Astrocyte of the spinal cord (primary cell): ENCODE measurements around the gene EXTL1.

Experiments used
- DNase-seq: peaks from one replicate; pipeline ENCODE4 v3.0.0; 2011; ENCODE audit warnings: low read depth, low spot score
- H3K4me3 ChIP-seq: 2 replicates; pipeline ENCODE4 v1.5.1; 2011; ENCODE audit warnings: low read depth, mild to moderate bottlenecking, low read length, moderate library complexity
- CTCF ChIP-seq: IDR thresholded peaks from 2 replicates; pipeline ENCODE4 v1.5.1; 2012; ENCODE audit warnings: low read depth, mild to moderate bottlenecking, low read length, inconsistent platforms
- in situ Hi-C: cut with HindIII; loops from 2 replicates; pipeline ENCODE4 v1.10.0; 2017; ENCODE audit warnings: low sequenced_read_pairs

EXTL1 gene

GRCh38 chr1:25997828-25998761 is 23.5 kb upstream of the EXTL1 start, which contains the start of gene PAFAH2:
PAFAH2 (minus strand) TSS chr1:25998063; CDS start chr1:25990816, 7,247 bp downstream.
- peak; percentile 97 for TF ChIP-seq CTCF
- in situ Hi-C loops, result no loop called here
- peak; percentile 100 for DNase-seq

DNA sequence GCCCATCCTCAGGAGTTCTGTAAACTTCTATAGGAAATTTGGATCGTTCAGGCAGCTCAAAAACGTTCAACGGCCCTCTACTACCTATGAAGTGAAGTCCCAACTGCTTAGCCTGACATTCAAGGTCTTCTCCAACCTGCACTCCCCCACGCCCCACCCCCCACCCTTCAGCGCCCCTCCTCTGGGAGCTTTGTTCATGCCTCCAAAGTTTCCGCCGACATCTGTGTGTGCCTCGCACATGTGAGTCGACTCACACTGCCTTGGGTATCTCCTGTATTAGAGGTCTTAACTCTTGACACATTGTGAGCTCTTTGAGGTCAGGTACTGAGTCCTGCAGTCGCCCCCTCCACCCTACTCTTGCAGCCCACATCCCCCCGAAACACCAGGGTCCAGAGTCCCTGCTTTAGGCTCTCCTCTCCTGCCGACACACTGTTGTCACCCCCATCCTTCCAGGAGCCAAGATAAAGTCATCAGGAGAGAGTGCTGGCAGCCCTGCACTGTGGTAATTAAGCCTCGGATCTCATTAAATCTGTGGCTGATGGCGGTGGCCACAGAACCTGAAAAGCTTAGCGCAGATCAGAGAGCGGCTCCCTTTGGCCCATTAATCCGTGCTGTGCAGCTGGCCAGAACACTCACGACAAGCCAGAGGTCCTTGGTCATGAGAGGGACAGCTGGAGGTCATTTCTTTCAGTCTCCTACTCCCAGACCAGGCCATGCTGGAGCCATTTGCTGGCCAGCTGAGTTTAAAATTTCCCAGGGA is 22.4 kb upstream of the EXTL1 start:
- no peak for TF ChIP-seq CTCF
- in situ Hi-C loops, result no loop called here
- no peak overlapping the region for H3K4me3 ChIP-seq
- DNase-seq, result no peak

More at GRCh38 chr1:25997828-25998761, 23.5 kb upstream of the EXTL1 start, which contains the start of gene PAFAH2:
- H3K4me3 ChIP-seq, result peak within 1 kb of the TSS; percentile 69

- in situ Hi-C loops, result no loop called here
- no peak for DNase-seq
- TF ChIP-seq CTCF, result no peak
- H3K4me3 ChIP-seq, result no peak overlapping the region
These were observed 18.3 kb upstream of the EXTL1 start for GRCh38 chr1:26003262-26003661.

- no peak for TF ChIP-seq CTCF
- no peak overlapping the region for H3K4me3 ChIP-seq
- DNase-seq, result no peak
- in situ Hi-C loops, result no loop called here
These were observed 17.8 kb upstream of the EXTL1 start for GRCh38 chr1:26003756-26004155.

DNA sequence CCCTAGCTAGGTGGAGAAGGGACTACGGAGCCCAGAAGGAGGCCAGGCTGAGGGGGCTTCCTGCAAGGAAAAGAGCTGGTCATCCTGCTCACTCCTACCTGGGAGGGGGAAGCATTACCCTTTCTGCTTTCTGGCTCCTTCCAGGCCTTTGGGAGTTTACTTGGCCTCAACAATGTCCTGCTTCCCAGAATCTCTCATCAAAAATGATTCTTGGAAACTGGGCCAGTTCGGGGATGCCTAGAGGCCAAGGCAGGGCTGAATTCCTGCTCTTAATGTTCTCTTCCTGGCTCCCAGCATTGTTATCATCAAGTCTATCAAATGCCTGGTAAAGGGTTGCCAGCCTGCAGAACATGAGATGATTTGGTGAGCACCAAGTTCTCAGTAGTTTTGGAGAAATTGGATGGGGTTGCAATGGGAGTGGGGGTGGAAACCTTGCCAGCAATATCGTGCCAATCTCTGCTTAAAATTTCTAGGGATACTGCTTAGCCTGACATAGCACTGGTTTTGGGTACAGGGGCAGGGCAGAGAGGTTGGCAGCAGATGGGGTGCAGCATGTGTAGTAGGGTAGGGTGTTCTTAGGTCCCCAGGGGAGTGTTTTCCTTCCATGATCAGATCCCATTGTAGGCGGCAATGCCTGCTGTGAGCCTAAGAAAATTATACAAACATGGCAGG is 16.0 kb upstream of the EXTL1 start:
- H3K4me3 ChIP-seq, result no peak overlapping the region
- TF ChIP-seq CTCF, result no peak
- no peak for DNase-seq
- in situ Hi-C loops, result no loop called here

DNA sequence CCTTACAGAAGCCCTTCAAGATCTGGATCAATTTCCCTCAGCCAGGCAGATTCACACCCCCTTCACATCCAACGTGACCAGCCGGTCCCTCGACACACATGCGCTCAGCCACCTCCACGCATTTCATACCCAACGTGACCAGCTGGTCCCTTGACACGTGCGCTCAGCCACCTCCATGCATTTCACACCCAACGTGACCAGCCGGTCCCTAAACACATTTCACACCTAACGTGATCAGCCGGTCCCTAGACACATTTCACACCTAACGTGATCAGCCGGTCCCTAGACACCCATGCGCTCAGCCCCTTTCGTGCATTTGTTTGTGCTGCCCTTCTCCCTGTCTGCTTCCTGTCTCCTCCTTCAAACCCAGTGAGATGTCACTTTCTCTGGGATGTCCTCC is 14.9 kb upstream of the EXTL1 start:
- no peak for DNase-seq
- in situ Hi-C loops, result no loop called here
- no peak overlapping the region for H3K4me3 ChIP-seq
- no peak for TF ChIP-seq CTCF
